RWPE1 (cell line): ENCODE data around the gene PPY.
"Not testable (repeated sequence)": the region's sequence is repeated elsewhere in the genome, so short reads cannot be mapped to it uniquely, and the experiment has no call there.

Experiments
- CTCF ChIA-PET: fragments of 350-600 bp; sonication (Branson Sonifier 250); formaldehyde crosslinking; extraction: SDS; loops from one replicate; lab custom pipeline; 2021; lab: Yijun Ruan, JAX
- POLR2A ChIA-PET: fragments of 400-600 bp; formaldehyde crosslinking; extraction: SDS; loops from one replicate; lab custom pipeline; 2020; ENCODE audit warnings: antibody characterized with exemption; ENCODE audit not compliant: low non-redundant PET; lab: Yijun Ruan, JAX
- DNase-seq: peaks from one replicate; pipeline ENCODE4 v3.0.0; 2012; ENCODE audit warnings: low spot score
- H3K27ac ChIP-seq: fragments of 450-650 bp; 2 replicates; pipeline ENCODE4 v1.5.1; 2017
- CTCF ChIP-seq: fragments of 450-650 bp; conservative IDR thresholded peaks from 2 replicates; pipeline ENCODE4 v1.5.1; 2017; ENCODE audit warnings: low read depth, mild to moderate bottlenecking

Gene PPY

GRCh38 chr17:43897831-43898230, 44.4 kb downstream of the PPY start:
- no peak for TF ChIP-seq CTCF
- ChIA-PET POLR2A (no interaction called here), CTCF (interaction anchor here (0.6 to 8.5 kb wide), 2 partner anchors 19 to 84 kb away, joined by 3 to 56 read pairs; no protein-coding TSS in a partner anchor)
- no peak overlapping the region for H3K27ac ChIP-seq
- DNase-seq, result peak; percentile 81

- POLR2A ChIA-PET, H3K27ac ChIP-seq, DNase-seq: not testable (repeated sequence)
- CTCF ChIA-PET, result interaction anchor here (0.9 to 8.5 kb wide), 2 partner anchors 15 to 49 kb away, joined by 3 to 56 read pairs; no protein-coding TSS in a partner anchor
These were observed 47.8 kb downstream of the PPY start for GRCh38 chr17:43894494-43894893.

GRCh38 chr17:43892647-43892952, 49.7 kb downstream of the PPY start:
- no peak overlapping the region for H3K27ac ChIP-seq
- TF ChIP-seq CTCF, result no peak
- DNase-seq, result no peak
- POLR2A ChIA-PET, result no interaction called here
- CTCF ChIA-PET, result interaction anchor here (0.7 kb wide), 1 partner anchor 219 kb away, joined by 3 read pairs; no protein-coding TSS in a partner anchor

GRCh38 chr17:43891851-43892646, 50.2 kb downstream of the PPY start:
- no peak for DNase-seq
- no peak overlapping the region for H3K27ac ChIP-seq
- ChIA-PET POLR2A (no interaction called here), CTCF (interaction anchor here (0.7 to 1.3 kb wide), 2 partner anchors 13 to 130 kb away, joined by 3 to 5 read pairs; no protein-coding TSS in a partner anchor)
- TF ChIP-seq CTCF, result no peak
